Neural cell (in vitro differentiated cells): Measurements from ENCODE around the gene AFG1L. TPM values are rescaled to one million over a fixed set of nuclear protein-coding genes. Genes with fewer than 3 reads are reported as not detected.

Source experiments
- H2AFZ ChIP-seq: fragments of 200-600, 300-800 bp; sonication (generic), shearing (Covaris generic); 2 replicates; pipeline ENCODE4 v1.6.0; 2014; ENCODE audit warnings: low read depth, mild to moderate bottlenecking, antibody characterized with exemption, low read length, moderate library complexity
- H3F3A ChIP-seq: fragments of 200-600 bp; shearing (Covaris generic); 2 replicates; pipeline ENCODE4 v1.6.1; 2016; ENCODE audit warnings: mild to moderate bottlenecking, moderate library complexity, mixed read lengths, antibody characterized with exemption, low read length; ENCODE audit not compliant: insufficient read depth, poor library complexity, severe bottlenecking
- H3K27ac ChIP-seq: fragments of 200-600, 300-800 bp; sonication (generic), shearing (Covaris generic); 2 replicates; pipeline ENCODE4 v1.5.1; 2014; ENCODE audit warnings: mild to moderate bottlenecking, low read length, moderate library complexity
- H3K27me3 ChIP-seq: fragments of 300-800, 200-600 bp; sonication (generic), shearing (Covaris generic); 2 replicates; pipeline ENCODE4 v1.6.0; 2014; ENCODE audit warnings: mild to moderate bottlenecking, low read depth, low read length, moderate library complexity; ENCODE audit not compliant: insufficient read depth
- H3K36me3 ChIP-seq: fragments of 300-800, 200-600 bp; sonication (generic), shearing (Covaris generic); 2 replicates; pipeline ENCODE4 v1.5.1; 2014; ENCODE audit warnings: mild to moderate bottlenecking, antibody characterized with exemption, low read length, moderate library complexity; ENCODE audit not compliant: insufficient read depth
- H3K4me2 ChIP-seq: fragments of 300-800, 200-600 bp; sonication (generic), shearing (Covaris generic); 2 replicates; pipeline ENCODE4 v1.6.0; 2014; ENCODE audit warnings: mild to moderate bottlenecking, low read length
- H3K4me3 ChIP-seq: fragments of 300-800, 200-600 bp; sonication (generic), shearing (Covaris generic); 2 replicates; pipeline ENCODE4 v1.5.1; 2014; ENCODE audit warnings: mild to moderate bottlenecking, low read length, moderate library complexity
- H3K79me2 ChIP-seq: fragments of 200-600 bp; shearing (Covaris generic); replicated peaks from 2 replicates; pipeline ENCODE4 v1.6.0; 2014; ENCODE audit warnings: mild to moderate bottlenecking, low read length, moderate library complexity; ENCODE audit not compliant: insufficient read depth
- H3K9ac ChIP-seq: fragments of 300-800, 200-600 bp; sonication (generic), shearing (Covaris generic); 2 replicates; pipeline ENCODE4 v1.6.1; 2016; ENCODE audit warnings: mild to moderate bottlenecking, low read length, mixed read lengths
- H3K9me2 ChIP-seq: fragments of 200-600 bp; shearing (Covaris generic); 2 replicates; pipeline ENCODE4 v1.6.1; 2016; ENCODE audit warnings: mild to moderate bottlenecking, low read length, mixed read lengths; ENCODE audit not compliant: insufficient read depth
- H3K9me3 ChIP-seq: fragments of 200-600, 300-800 bp; sonication (generic), shearing (Covaris generic); 2 replicates; pipeline ENCODE4 v1.6.1; 2016; ENCODE audit warnings: mild to moderate bottlenecking, mixed run types, low read length, moderate library complexity, mixed read lengths
- H4K20me1 ChIP-seq: fragments of 200-600 bp; shearing (Covaris generic); 2 replicates; pipeline ENCODE4 v1.6.1; 2016; ENCODE audit warnings: mild to moderate bottlenecking, mixed run types; ENCODE audit not compliant: insufficient read depth
- EP300 ChIP-seq: fragments of 450-650 bp; conservative IDR thresholded peaks from 2 replicates; pipeline ENCODE4 v1.6.1; 2014; ENCODE audit warnings: antibody characterized with exemption, mild to moderate bottlenecking, moderate library complexity; ENCODE audit not compliant: poor library complexity, severe bottlenecking
- EZH2 ChIP-seq: fragments of 200-600, 300-800 bp; shearing (Covaris generic), sonication (generic); IDR thresholded peaks from 2 replicates; pipeline ENCODE4 v1.6.1; 2014; ENCODE audit warnings: antibody characterized with exemption, low read length, borderline replicate concordance, mild to moderate bottlenecking; ENCODE audit not compliant: insufficient read depth, poor library complexity, severe bottlenecking
- MXI1 ChIP-seq: fragments of 450-650 bp; conservative IDR thresholded peaks from 2 replicates; pipeline ENCODE4 v1.6.1; 2014; ENCODE audit warnings: antibody characterized with exemption, mild to moderate bottlenecking; ENCODE audit not compliant: poor library complexity, severe bottlenecking
- POLR2AphosphoS5 ChIP-seq: IDR thresholded peaks from 2 replicates; pipeline ENCODE4 v1.6.1; 2012
- RAD21 ChIP-seq: fragments of 450-650 bp; conservative IDR thresholded peaks from 2 replicates; pipeline ENCODE4 v1.6.1; 2014; ENCODE audit warnings: antibody characterized with exemption, mild to moderate bottlenecking, moderate library complexity
- SMC3 ChIP-seq: fragments of 450-650 bp; conservative IDR thresholded peaks from 2 replicates; pipeline ENCODE4 v1.6.1; 2014; ENCODE audit warnings: antibody characterized with exemption, mild to moderate bottlenecking, moderate library complexity; ENCODE audit not compliant: poor library complexity
- TAF1 ChIP-seq: IDR thresholded peaks from 2 replicates; pipeline ENCODE4 v1.6.1; 2012; ENCODE audit warnings: low read depth
- polyA plus RNA-seq: library from polyadenylated mRNA; depleted of rRNA; stranded (reverse); fragments of >200 nt; gene quantifications from 2 replicates; pipeline ENCODE4 v1.2.3, GENCODE V29; 2014
- TF ChIP-seq, protein P1 (sequence below): IDR thresholded peaks from 2 replicates; pipeline ENCODE4 v1.6.1; 2012; ENCODE audit warnings: borderline replicate concordance
- TF ChIP-seq, protein P2 (sequence below): fragments of 450-650 bp; IDR thresholded peaks from 2 replicates; pipeline ENCODE4 v1.5.1; 2014; ENCODE audit warnings: antibody characterized with exemption, mild to moderate bottlenecking, moderate library complexity; ENCODE audit not compliant: poor library complexity, severe bottlenecking

Gene AFG1L
- polyA plus RNA-seq, 1 donor from 2014 or later: 3.3 TPM

DNA sequence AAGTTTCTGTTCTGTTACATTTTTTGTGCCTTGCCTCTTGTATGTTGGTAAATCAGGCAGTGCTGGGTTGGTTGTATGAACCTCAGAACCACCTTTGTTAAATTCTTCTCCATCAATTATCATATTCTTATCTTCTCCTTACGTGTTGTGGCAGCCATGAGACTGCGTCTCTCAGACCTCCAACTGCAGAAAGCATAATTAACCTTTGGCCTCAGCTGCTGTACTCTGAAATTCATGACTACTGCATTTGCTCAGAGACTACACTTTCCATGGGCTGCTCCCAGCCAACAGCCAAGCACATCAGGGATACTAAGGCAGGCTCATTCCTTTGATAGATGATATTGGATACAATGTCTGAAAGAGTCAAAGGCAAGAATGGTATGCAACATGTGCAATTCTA is 18.9 kb upstream of the AFG1L start:
- no peak overlapping the region for H3K9ac ChIP-seq
- H3K27me3 ChIP-seq: no peaks in the 10 kb centered on the region
- H3K27ac ChIP-seq: no peak overlapping the region
- H3K36me3 ChIP-seq: no peaks in the 10 kb centered on the region
- H3K9me2 ChIP-seq: no peaks in the 10 kb centered on the region
- no peaks in the 10 kb centered on the region for H3K79me2 ChIP-seq
- H4K20me1 ChIP-seq: no peaks in the 10 kb centered on the region
- no peak overlapping the region for H3K4me2 ChIP-seq
- no peaks in the 10 kb centered on the region for H3K9me3 ChIP-seq
- no peak overlapping the region for H3K4me3 ChIP-seq
- no peaks in the 10 kb centered on the region for H3F3A ChIP-seq
- no peak overlapping the region for H2AFZ ChIP-seq
- no peak for TF ChIP-seq POLR2AphosphoS5
- TF ChIP-seq, protein P1, sequence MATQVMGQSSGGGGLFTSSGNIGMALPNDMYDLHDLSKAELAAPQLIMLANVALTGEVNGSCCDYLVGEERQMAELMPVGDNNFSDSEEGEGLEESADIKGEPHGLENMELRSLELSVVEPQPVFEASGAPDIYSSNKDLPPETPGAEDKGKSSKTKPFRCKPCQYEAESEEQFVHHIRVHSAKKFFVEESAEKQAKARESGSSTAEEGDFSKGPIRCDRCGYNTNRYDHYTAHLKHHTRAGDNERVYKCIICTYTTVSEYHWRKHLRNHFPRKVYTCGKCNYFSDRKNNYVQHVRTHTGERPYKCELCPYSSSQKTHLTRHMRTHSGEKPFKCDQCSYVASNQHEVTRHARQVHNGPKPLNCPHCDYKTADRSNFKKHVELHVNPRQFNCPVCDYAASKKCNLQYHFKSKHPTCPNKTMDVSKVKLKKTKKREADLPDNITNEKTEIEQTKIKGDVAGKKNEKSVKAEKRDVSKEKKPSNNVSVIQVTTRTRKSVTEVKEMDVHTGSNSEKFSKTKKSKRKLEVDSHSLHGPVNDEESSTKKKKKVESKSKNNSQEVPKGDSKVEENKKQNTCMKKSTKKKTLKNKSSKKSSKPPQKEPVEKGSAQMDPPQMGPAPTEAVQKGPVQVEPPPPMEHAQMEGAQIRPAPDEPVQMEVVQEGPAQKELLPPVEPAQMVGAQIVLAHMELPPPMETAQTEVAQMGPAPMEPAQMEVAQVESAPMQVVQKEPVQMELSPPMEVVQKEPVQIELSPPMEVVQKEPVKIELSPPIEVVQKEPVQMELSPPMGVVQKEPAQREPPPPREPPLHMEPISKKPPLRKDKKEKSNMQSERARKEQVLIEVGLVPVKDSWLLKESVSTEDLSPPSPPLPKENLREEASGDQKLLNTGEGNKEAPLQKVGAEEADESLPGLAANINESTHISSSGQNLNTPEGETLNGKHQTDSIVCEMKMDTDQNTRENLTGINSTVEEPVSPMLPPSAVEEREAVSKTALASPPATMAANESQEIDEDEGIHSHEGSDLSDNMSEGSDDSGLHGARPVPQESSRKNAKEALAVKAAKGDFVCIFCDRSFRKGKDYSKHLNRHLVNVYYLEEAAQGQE: no peak
- TF ChIP-seq MXI1: no peak
- no peak for TF ChIP-seq EP300
- no peak for TF ChIP-seq RAD21
- no peak for TF ChIP-seq TAF1
- no peak for TF ChIP-seq EZH2
- no peak for TF ChIP-seq SMC3
- TF ChIP-seq, protein P2, sequence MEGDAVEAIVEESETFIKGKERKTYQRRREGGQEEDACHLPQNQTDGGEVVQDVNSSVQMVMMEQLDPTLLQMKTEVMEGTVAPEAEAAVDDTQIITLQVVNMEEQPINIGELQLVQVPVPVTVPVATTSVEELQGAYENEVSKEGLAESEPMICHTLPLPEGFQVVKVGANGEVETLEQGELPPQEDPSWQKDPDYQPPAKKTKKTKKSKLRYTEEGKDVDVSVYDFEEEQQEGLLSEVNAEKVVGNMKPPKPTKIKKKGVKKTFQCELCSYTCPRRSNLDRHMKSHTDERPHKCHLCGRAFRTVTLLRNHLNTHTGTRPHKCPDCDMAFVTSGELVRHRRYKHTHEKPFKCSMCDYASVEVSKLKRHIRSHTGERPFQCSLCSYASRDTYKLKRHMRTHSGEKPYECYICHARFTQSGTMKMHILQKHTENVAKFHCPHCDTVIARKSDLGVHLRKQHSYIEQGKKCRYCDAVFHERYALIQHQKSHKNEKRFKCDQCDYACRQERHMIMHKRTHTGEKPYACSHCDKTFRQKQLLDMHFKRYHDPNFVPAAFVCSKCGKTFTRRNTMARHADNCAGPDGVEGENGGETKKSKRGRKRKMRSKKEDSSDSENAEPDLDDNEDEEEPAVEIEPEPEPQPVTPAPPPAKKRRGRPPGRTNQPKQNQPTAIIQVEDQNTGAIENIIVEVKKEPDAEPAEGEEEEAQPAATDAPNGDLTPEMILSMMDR: no peak

DNA sequence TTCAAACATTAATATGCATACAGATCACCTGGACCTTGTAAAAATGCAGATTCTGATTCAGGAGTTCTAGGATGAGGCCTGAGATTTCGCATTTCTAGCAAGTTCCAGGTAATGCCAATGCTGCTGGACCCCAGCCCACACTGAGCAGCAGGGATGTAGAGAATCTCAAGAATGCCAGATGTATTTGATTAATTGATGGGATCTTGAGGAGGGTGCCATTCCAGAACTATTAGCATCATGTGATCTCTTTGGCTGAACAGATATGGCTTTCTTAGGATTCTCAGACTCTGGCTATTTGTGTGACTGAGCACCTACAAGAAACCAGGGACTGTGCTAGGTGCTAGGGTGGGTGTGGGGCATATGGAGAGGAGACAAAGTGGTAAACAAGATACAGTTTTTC is 17.6 kb upstream of the AFG1L start:
- H2AFZ ChIP-seq: no peak overlapping the region
- H3K4me2 ChIP-seq: no peak overlapping the region
- no peak overlapping the region for H3K4me3 ChIP-seq
- H3K9me3 ChIP-seq: no peaks in the 10 kb centered on the region
- no peaks in the 10 kb centered on the region for H4K20me1 ChIP-seq
- TF ChIP-seq TAF1: no peak
- TF ChIP-seq EP300: no peak
- TF ChIP-seq, protein P2: no peak
- TF ChIP-seq RAD21: no peak
- TF ChIP-seq, protein P1: no peak
- TF ChIP-seq SMC3: no peak
- no peak for TF ChIP-seq EZH2
- no peak for TF ChIP-seq POLR2AphosphoS5
- no peak for TF ChIP-seq MXI1
- H3K27me3 ChIP-seq: no peaks in the 10 kb centered on the region
- H3K27ac ChIP-seq: no peak overlapping the region
- H3K36me3 ChIP-seq: no peaks in the 10 kb centered on the region
- H3K9ac ChIP-seq: no peak overlapping the region
- H3K79me2 ChIP-seq: no peaks in the 10 kb centered on the region
- no peaks in the 10 kb centered on the region for H3F3A ChIP-seq
- no peaks in the 10 kb centered on the region for H3K9me2 ChIP-seq
